ENCODE measurements around the gene UPK3BL2.
"Not testable (repeated sequence)": the region's sequence is repeated elsewhere in the genome, so short reads cannot be mapped to it uniquely, and the experiment has no call there.

DNA sequence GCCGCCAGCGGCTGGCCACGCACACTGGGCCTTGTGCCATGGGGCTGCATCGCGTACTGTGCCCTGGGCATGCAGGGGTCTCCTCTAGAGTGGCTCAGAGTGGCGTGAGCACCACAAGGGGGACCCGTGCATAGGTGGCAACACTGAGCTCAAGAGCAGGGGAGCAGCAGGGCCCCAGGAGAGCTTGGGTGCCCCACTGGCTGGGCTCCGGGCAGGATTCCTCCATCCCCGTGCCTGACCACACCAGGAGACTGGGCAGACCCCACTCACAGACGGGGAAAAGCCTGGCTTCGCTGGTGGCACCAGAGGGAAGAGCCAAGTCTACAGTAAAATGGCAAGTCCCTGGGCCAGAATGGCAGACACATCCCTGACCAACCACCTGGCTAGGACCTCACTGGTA is 25.1 kb upstream of the UPK3BL2 start:
- TF ChIP-seq, protein P1, sequence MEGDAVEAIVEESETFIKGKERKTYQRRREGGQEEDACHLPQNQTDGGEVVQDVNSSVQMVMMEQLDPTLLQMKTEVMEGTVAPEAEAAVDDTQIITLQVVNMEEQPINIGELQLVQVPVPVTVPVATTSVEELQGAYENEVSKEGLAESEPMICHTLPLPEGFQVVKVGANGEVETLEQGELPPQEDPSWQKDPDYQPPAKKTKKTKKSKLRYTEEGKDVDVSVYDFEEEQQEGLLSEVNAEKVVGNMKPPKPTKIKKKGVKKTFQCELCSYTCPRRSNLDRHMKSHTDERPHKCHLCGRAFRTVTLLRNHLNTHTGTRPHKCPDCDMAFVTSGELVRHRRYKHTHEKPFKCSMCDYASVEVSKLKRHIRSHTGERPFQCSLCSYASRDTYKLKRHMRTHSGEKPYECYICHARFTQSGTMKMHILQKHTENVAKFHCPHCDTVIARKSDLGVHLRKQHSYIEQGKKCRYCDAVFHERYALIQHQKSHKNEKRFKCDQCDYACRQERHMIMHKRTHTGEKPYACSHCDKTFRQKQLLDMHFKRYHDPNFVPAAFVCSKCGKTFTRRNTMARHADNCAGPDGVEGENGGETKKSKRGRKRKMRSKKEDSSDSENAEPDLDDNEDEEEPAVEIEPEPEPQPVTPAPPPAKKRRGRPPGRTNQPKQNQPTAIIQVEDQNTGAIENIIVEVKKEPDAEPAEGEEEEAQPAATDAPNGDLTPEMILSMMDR (conservative IDR thresholded peaks at IDR 0.05; ENCODE audit: low read depth, low read length): not testable (repeated sequence)
- TF ChIP-seq EZH2phosphoT487 (IDR thresholded peaks at IDR 0.05; ENCODE audit: borderline replicate concordance, low read length): not testable (repeated sequence)
